ENCODE results near the gene BCAS1.
"Not testable (repeated sequence)": the region's sequence is repeated elsewhere in the genome, so short reads cannot be mapped to it uniquely, and the experiment has no call there.

The BCAS1 gene

GRCh38 chr20:54013471-54013870, 56.9 kb downstream of the BCAS1 start:
- DNase-seq (ENCODE audit: insufficient read length, low spot score) = no peak
- no peak for TF ChIP-seq CTCF (IDR thresholded peaks at IDR 0.05; ENCODE audit: insufficient read depth, missing control alignments)
- FAIRE-seq = no peak

GRCh38 chr20:54011346-54011745, 59.0 kb downstream of the BCAS1 start:
- TF ChIP-seq CTCF (IDR thresholded peaks at IDR 0.05; ENCODE audit: insufficient read depth, missing control alignments) = no peak
- DNase-seq (ENCODE audit: insufficient read length, low spot score) (no peak), FAIRE-seq (no peak)

GRCh38 chr20:54006216-54006615, 64.2 kb downstream of the BCAS1 start:
- not testable (repeated sequence) for DNase-seq (ENCODE audit: insufficient read length, low spot score); FAIRE-seq

GRCh38 chr20:54005524-54005923, 64.9 kb downstream of the BCAS1 start:
- FAIRE-seq = no peak
- TF ChIP-seq CTCF (IDR thresholded peaks at IDR 0.05; ENCODE audit: insufficient read depth, missing control alignments) = no peak

GRCh38 chr20:54004445-54004844, 65.9 kb downstream of the BCAS1 start:
- FAIRE-seq (no peak), DNase-seq (ENCODE audit: insufficient read length, low spot score) (no peak)
- no peak for TF ChIP-seq CTCF (IDR thresholded peaks at IDR 0.05; ENCODE audit: insufficient read depth, missing control alignments)

More at GRCh38 chr20:54005524-54005923, 64.9 kb downstream of the BCAS1 start:
- no peak for DNase-seq (ENCODE audit: insufficient read length, low spot score)

GRCh38 chr20:54002741-54003140, 67.7 kb downstream of the BCAS1 start:
- DNase-seq (ENCODE audit: insufficient read length, low spot score) = no peak
- FAIRE-seq = no peak
- TF ChIP-seq CTCF (IDR thresholded peaks at IDR 0.05; ENCODE audit: insufficient read depth, missing control alignments) = no peak

- TF ChIP-seq CTCF (IDR thresholded peaks at IDR 0.05; ENCODE audit: insufficient read depth, missing control alignments) = no peak
- FAIRE-seq = no peak
These were observed 68.3 kb downstream of the BCAS1 start for GRCh38 chr20:54002056-54002575.

GRCh38 chr20:54000914-54001313, 69.5 kb downstream of the BCAS1 start:
- DNase-seq (ENCODE audit: insufficient read length, low spot score) (no peak), FAIRE-seq (no peak)
- no peak for TF ChIP-seq CTCF (IDR thresholded peaks at IDR 0.05; ENCODE audit: insufficient read depth, missing control alignments)

More at GRCh38 chr20:54002056-54002575, 68.3 kb downstream of the BCAS1 start:
- DNase-seq (ENCODE audit: insufficient read length, low spot score) = no peak
